Measurements from ENCODE around the gene ATP11A. TPM values are rescaled to one million over a fixed set of nuclear protein-coding genes. Genes with fewer than 3 reads are reported as not detected.

The ATP11A gene
- total and polyA plus RNA-seq, 9 donors = 6.6 to 72.7 (median 34.9) TPM

GRCh38 chr13:112692104-112692503 lies 2.3 kb downstream of the ATP11A start:
- peak overlapping the region; percentile 60 for H3K4me3 ChIP-seq
- intact Hi-C loops (cut with DNase I) = no loop called here
- no peaks in the 10 kb centered on the region for H3K27me3 ChIP-seq
- H3K36me3 ChIP-seq = no peaks in the 10 kb centered on the region
- peaks cover 2% of the 10 kb centered on the region for H3K4me1 ChIP-seq (ENCODE audit: insufficient read depth)
- no peaks in the 10 kb centered on the region for H3K9me3 ChIP-seq
- WGBS, 3 donors = 85 to 87% (median 86%) methylated on average over 11 of the region's 11 CpGs
- no peak overlapping the region for H3K27ac ChIP-seq
- TF ChIP-seq POLR2A (IDR thresholded peaks at IDR 0.05) = no peak
- no peak for TF ChIP-seq CTCF (IDR thresholded peaks at IDR 0.05)
- no peak for TF ChIP-seq EP300 (IDR thresholded peaks at IDR 0.05)
- peak in 1 of 5 donors; percentile 10 for DNase-seq

DNA sequence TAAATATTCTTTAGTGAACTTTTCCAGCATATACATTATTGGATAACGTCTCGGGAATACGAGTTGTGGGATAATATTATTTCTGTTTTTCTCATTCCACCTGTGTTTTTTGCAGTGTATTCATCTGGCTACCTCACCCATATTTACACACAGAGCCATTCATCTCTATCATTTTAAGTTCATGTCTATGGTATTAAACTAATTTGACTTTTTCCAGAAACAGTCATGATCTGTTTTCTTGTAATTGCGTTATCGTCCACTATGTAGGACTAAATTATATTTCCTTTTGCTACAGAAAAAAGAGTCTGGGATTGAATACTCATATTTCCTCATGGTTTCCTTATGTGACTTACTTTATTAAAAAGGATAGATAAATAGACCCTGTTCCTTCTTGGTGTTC lies 2.7 kb downstream of the ATP11A start:
- Histone ChIP-seq H3K27me3 (no peaks in the 10 kb centered on the region), H3K4me1 (ENCODE audit: insufficient read depth) (peaks cover 2% of the 10 kb centered on the region), H3K27ac (no peak overlapping the region), H3K36me3 (no peaks in the 10 kb centered on the region), H3K4me3 (no peak overlapping the region), H3K9me3 (no peaks in the 10 kb centered on the region)
- TF ChIP-seq EP300 (IDR thresholded peaks at IDR 0.05) (no peak), CTCF (IDR thresholded peaks at IDR 0.05) (no peak), POLR2A (IDR thresholded peaks at IDR 0.05) (no peak)
- intact Hi-C loops (cut with DNase I) = no loop called here
- 94 to 96% (median 96%) methylated on average over 5 of the region's 5 CpGs for WGBS, 3 donors
- DNase-seq = no peak

- H3K27ac ChIP-seq = no peak overlapping the region
These were observed 4.1 kb downstream of the ATP11A start for GRCh38 chr13:112693831-112694497.

GRCh38 chr13:112695121-112695520 lies 5.3 kb downstream of the ATP11A start:
- Histone ChIP-seq H3K4me1 (ENCODE audit: insufficient read depth) (no peaks in the 10 kb centered on the region), H3K36me3 (no peaks in the 10 kb centered on the region)

More at GRCh38 chr13:112693831-112694497, 4.1 kb downstream of the ATP11A start:
- Histone ChIP-seq H3K4me1 (ENCODE audit: insufficient read depth) (peaks cover 2% of the 10 kb centered on the region), H3K9me3 (no peaks in the 10 kb centered on the region), H3K36me3 (no peaks in the 10 kb centered on the region), H3K4me3 (no peak overlapping the region), H3K27me3 (no peaks in the 10 kb centered on the region)
- 87 to 90% (median 88%) methylated on average over 13 of the region's 13 CpGs for WGBS, 3 donors
- no peak for TF ChIP-seq POLR2A (IDR thresholded peaks at IDR 0.05)
- TF ChIP-seq CTCF (IDR thresholded peaks at IDR 0.05) = no peak
- intact Hi-C loops (cut with DNase I) = no loop called here
- DNase-seq = peak in 2 of 5 donors; percentile 16 to 20

More at GRCh38 chr13:112695121-112695520, 5.3 kb downstream of the ATP11A start:
- H3K27me3 ChIP-seq = no peaks in the 10 kb centered on the region
- no peaks in the 10 kb centered on the region for H3K9me3 ChIP-seq
- no peak overlapping the region for H3K27ac ChIP-seq
- DNase-seq = no peak
- no peak overlapping the region for H3K4me3 ChIP-seq
- intact Hi-C loops (cut with DNase I) = no loop called here
- TF ChIP-seq POLR2A (IDR thresholded peaks at IDR 0.05) (no peak), EP300 (IDR thresholded peaks at IDR 0.05) (no peak), CTCF (IDR thresholded peaks at IDR 0.05) (no peak)
- 88 to 94% (median 92%) methylated on average over 4 of the region's 4 CpGs for WGBS, 3 donors
